CD1c-positive myeloid dendritic cell (primary cell): Measurements from ENCODE around the gene AP2M1.

Experiments used
- DNase-seq: peaks from one replicate; pipeline ENCODE4 v3.0.0-alpha.2; 2016; ENCODE audit errors: extremely low spot score

AP2M1 gene

GRCh38 chr3:184180165-184180564 lies 5.5 kb downstream of the AP2M1 start:
- DNase-seq = peak; percentile 39

DNA sequence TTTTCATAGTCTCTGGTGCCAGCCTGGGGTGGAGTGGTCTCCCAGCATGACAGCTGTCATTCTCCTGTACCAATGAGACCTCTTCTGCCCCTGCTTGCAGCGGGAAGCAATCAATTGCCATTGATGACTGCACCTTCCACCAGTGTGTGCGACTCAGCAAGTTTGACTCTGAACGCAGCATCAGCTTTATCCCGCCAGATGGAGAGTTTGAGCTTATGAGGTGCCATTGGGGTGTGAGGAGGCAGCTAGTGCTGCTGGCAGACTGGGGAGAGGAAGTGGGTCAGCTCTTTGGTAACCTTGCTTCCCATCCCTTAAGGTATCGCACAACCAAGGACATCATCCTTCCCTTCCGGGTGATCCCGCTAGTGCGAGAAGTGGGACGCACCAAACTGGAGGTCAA lies 6.9 kb downstream of the AP2M1 start:
- no peak for DNase-seq

GRCh38 chr3:184183679-184184078 lies 9.0 kb downstream of the AP2M1 start:
- DNase-seq = no peak

- no peak for DNase-seq
Observed at GRCh38 chr3:184184546-184185230, 10.0 kb downstream of the AP2M1 start.

GRCh38 chr3:184185461-184186183 lies 11.0 kb downstream of the AP2M1 start:
- peak; percentile 100 for DNase-seq

- no peak for DNase-seq
Observed at GRCh38 chr3:184186184-184186901, 11.7 kb downstream of the AP2M1 start, which contains the start of gene ABCF3. Gene ABCF3 (plus strand): TSS chr3:184186199. CDS start chr3:184186208, 9 bp downstream.

GRCh38 chr3:184186902-184187207 lies 12.2 kb downstream of the AP2M1 start:
- no peak for DNase-seq

GRCh38 chr3:184188080-184188479 lies 13.4 kb downstream of the AP2M1 start:
- no peak for DNase-seq

- DNase-seq = no peak
Observed at GRCh38 chr3:184189421-184189820, 14.8 kb downstream of the AP2M1 start.

DNA sequence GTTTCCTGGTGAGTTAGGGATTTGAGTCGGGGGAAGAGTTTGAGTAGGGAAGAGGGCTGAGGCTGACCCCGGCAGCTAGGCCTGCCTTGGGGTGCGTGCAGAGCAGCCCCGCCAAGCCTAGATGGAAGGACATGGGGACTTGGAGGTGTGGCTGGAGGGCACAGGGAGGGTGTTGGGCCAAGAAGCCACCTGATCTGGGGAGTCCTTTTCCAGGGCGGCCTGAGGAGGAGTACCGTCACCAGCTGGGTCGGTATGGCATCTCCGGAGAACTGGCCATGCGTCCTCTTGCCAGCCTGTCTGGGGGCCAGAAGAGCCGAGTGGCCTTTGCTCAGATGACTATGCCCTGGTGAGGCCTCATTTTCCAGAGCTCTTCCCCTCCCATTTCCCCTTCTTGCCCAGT lies 18.2 kb downstream of the AP2M1 start:
- DNase-seq = no peak

DNA sequence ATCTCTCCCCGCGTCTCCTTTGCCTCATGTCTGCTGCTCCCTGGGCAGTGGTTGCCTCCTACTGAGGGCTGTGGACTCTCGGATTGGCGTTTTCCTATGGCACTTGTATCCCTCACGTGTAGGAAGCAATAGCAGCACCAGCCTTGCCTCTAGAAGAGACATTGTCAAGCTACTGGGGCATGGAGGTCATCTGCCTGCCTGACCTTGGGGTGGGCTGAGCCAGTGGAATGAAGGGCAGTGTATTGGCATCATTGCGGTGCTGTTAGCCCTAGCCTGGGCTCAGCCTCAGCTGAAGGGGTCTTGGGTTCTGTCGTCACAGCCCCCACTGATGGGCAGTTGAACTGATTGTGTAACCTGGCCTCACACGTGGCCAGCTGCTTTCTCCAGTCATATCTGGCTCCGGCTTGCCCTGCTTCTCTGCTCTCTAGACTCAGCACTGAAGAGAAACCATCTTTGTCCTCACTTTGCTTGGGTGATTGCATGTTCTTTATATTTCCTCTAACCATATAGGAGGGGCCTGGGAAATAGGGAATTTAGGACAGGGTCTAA lies 19.4 kb downstream of the AP2M1 start:
- DNase-seq = no peak

GRCh38 chr3:184196536-184196935 lies 21.9 kb downstream of the AP2M1 start:
- no peak for DNase-seq

DNA sequence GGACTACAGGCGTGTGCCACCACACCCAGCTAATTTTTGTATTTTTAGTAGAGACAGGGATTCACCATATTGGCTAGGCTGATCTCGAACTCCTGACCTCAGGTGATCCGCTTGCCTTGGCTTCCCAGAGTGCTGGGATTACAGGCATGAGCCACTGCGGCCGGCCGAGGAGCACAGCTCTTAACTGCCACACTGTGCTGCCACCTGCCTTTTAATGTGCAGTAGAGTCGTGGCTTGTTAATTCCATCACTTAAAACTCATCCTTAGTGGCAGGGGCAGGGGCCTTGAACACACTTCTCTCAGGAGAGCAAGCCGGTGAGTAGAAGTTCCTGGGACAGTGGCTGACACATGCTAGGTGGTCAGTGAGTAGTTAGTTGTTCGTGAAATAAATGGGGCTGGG lies 23.9 kb downstream of the AP2M1 start:
- DNase-seq = no peak

DNA sequence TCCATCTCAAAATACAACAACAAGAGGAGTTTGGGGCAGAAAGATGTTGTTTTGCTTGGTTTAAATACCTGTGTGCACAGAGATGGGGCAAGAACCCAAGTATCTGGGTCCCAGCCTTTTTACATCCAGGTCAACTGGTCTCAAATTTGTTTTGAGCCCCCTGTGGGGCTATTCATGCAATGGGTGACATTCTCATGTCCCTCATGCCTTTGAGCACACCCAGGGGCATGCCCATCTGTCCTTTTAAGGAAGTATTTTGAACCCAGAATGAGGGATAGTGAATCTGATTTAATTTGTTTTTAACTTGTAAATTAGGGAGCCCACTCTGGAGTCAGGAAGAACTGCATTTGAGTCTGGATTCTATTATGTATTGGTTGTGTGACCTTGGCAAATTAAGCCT lies 26.2 kb downstream of the AP2M1 start:
- DNase-seq = no peak

- DNase-seq = no peak
Observed at GRCh38 chr3:184203526-184203925, 28.9 kb downstream of the AP2M1 start.

DNA sequence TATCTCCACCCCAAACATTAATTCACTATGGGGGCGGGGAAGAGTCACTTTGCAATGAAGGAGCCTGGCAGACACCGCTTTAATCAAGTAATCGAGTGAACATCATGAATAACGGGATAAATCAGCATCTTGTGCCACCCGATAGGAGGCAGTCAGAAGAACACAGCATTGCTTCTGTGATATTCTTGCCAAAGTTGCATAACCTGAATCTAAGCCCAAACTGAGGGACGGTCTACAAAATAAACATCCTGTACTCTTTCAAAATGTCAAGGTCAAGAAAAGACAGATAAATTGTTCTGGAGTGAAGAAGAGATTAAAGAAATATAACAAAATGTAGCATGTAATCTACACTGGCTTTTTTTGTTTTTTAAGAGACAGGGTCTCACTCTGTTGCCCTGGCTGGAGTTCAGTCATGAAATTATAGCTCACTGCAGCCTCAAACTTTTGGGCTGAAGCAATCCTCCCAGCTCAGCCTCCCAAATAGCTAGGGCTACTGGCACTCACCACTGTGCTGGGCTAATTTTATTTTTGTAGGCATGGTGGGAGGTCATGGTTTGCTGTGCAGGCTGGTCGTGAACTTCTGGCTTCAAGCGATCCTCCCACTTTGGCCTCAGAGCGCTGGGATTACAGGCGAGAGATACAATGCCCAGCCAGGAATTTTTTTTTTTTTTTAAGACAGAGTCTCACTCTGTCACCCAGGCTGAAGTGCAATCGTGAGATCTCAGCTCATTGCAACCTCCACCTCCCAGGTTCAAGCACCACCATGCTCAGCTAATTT lies 34.7 kb downstream of the AP2M1 start:
- no peak for DNase-seq

DNA sequence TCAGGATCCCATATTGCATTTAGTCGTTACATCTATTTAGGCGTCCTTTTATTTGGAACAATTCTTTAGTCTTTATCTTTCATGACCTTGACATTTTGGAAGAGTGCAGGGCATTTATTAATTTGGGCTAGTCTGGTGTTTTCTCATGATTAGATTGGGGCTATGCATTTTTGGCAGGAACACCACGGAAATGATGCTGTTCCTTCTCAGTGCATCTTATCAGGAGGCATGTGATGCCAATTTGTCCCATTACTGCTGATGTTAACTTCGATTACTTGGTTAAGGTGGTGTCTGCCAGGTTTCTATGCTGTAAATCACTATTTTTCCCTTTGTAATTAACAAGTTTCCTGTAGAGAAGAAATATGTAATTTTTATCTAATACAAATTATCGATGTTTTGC lies 36.6 kb downstream of the AP2M1 start:
- DNase-seq = no peak

- DNase-seq = no peak
Observed at GRCh38 chr3:184211718-184212117, 37.1 kb downstream of the AP2M1 start.

DNA sequence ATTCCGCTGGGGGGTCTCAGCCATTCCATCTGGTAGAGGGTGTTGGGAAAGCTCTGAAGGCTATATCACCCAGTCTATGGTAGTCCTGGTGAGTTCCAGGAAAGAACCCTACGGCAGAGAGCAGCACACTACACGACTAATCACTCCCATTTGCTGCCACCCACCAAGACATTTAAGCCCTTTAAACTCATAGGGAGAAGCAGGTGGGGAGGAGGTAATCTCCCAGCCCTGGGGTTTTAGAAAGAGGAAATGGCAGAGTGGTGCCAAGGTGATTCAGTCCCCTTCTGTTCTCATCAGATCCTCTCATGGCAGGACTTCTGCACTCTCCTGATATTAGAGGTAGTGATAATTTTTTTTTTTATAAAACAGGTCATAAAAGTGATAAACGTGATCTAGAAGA lies 44.2 kb downstream of the AP2M1 start:
- DNase-seq = no peak

GRCh38 chr3:184222521-184222920 lies 47.9 kb downstream of the AP2M1 start:
- DNase-seq = no peak

- no peak for DNase-seq
Observed at GRCh38 chr3:184223946-184224345, 49.3 kb downstream of the AP2M1 start.

DNA sequence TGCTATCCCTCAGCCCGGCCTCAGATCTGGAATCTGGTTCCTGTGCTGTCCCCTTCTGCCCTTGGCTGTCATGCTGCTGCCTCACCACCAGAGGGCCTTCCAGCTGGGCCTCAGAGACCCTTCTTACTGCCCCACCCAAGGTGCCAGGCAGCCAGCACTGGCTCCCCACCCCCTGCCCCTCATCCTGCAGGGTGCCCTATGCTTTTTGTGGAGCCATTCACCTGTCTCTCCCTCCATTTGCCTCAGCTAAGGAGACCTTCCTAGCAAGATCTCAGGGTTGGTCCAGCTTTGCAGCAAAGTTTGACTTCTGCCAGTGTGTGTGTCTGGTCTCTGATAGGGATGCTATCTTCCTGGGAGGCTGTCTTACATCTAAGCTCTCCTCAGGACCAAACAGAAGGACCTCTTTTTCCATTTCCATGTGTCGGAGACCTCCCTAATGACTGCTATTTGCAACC lies 52.9 kb downstream of the AP2M1 start:
- peak; percentile 51 for DNase-seq
